Neutrophil (primary cell): ENCODE results near the gene PEG3.

Source experiments
- H3K27ac ChIP-seq: fragments of 200-600 bp; sonication (generic); 2 replicates; pipeline ENCODE4 v1.5.1; 2016; ENCODE audit warnings: mild to moderate bottlenecking, moderate library complexity
- H3K27me3 ChIP-seq: fragments of 200-600 bp; sonication (generic); 2 replicates; pipeline ENCODE4 v1.6.0; 2016; ENCODE audit warnings: mild to moderate bottlenecking
- H3K36me3 ChIP-seq: fragments of 200-600 bp; sonication (generic); 2 replicates; pipeline ENCODE4 v1.5.1; 2017
- H3K4me1 ChIP-seq, 2 experiments: fragments of 200-600 bp in 1 of 2; sonication (generic) in 1 of 2; 1 replicate in 1 of 2; 2 replicates in 1 of 2; pipeline versions ENCODE4 v1.5.1 to v1.6.1; 2013 to 2016; ENCODE audit warnings: low read depth in 1 of 2, low read length in 1 of 2, mild to moderate bottlenecking in 1 of 2, moderate library complexity in 1 of 2; ENCODE audit not compliant: control insufficient read depth in 1 of 2, insufficient read depth in 1 of 2
- H3K4me3 ChIP-seq, 2 experiments: fragments of 200-600 bp in 1 of 2; sonication (generic) in 1 of 2; 1 replicate in 1 of 2; 2 replicates in 1 of 2; pipeline ENCODE4 v1.5.1; 2013 to 2016; ENCODE audit warnings: low read depth in 1 of 2, low read length in 1 of 2, mild to moderate bottlenecking in 1 of 2, moderate library complexity in 1 of 2
- H3K9me3 ChIP-seq: fragments of 200-600 bp; sonication (generic); 2 replicates; pipeline ENCODE4 v1.5.1; 2016
- TF ChIP-seq, protein P1 (sequence below): fragments of 200-600 bp; sonication (generic); IDR thresholded peaks from 2 replicates; pipeline ENCODE4 v1.5.1; 2016; ENCODE audit warnings: antibody characterized with exemption

The PEG3 gene

DNA sequence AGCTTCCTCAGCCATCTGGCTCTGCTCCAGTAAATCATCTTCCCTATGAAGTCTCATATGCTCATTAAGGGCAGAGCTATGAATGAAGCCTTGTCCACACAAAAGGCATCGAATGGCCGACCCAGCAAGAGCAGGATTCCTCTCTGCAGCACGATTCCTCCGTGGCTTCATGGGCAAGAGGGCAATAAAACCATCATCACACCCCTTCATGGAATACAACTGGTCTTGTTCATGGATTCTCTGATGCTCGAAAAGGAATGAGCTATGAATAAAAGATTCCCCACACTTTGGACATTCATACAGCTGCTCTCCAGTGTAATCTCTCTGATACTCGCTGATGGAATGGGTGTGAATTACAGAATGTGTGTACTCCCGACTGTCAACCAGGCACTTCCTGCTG is 25.9 kb downstream of the PEG3 start:
- Histone ChIP-seq H3K9me3 (peaks cover 7% of the 10 kb centered on the region), H3K4me3 (no peak overlapping the region), H3K27me3 (no peaks in the 10 kb centered on the region), H3K4me1 (no peaks in the 10 kb centered on the region), H3K36me3 (no peaks in the 10 kb centered on the region), H3K27ac (no peak overlapping the region)
- TF ChIP-seq, protein P1, sequence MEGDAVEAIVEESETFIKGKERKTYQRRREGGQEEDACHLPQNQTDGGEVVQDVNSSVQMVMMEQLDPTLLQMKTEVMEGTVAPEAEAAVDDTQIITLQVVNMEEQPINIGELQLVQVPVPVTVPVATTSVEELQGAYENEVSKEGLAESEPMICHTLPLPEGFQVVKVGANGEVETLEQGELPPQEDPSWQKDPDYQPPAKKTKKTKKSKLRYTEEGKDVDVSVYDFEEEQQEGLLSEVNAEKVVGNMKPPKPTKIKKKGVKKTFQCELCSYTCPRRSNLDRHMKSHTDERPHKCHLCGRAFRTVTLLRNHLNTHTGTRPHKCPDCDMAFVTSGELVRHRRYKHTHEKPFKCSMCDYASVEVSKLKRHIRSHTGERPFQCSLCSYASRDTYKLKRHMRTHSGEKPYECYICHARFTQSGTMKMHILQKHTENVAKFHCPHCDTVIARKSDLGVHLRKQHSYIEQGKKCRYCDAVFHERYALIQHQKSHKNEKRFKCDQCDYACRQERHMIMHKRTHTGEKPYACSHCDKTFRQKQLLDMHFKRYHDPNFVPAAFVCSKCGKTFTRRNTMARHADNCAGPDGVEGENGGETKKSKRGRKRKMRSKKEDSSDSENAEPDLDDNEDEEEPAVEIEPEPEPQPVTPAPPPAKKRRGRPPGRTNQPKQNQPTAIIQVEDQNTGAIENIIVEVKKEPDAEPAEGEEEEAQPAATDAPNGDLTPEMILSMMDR = no peak

DNA sequence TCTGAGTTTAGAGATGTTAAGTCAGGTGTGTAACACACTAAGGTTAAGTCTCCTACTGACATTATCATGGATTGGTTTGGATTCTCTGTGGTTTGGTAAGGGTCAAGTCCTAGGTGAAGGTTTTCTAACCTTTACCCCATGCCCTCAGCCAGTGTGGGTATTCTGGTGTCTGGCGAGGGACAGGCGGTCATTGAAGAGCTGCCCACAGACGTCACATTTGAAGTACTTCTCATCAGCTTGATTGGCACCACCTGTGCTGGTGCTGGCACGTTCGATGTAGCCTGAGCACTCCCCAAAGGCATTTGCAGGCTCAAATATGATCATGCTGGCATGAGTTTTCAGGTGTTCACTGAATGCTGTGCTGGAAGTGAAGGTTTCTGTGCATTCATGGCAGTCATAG is 27.0 kb downstream of the PEG3 start:
- H3K4me1 ChIP-seq = no peaks in the 10 kb centered on the region
- H3K27ac ChIP-seq = no peak overlapping the region
- TF ChIP-seq, protein P1 = no peak
- H3K36me3 ChIP-seq = no peaks in the 10 kb centered on the region
- H3K27me3 ChIP-seq = no peaks in the 10 kb centered on the region
- no peak overlapping the region for H3K4me3 ChIP-seq
- peaks cover 7% of the 10 kb centered on the region for H3K9me3 ChIP-seq

DNA sequence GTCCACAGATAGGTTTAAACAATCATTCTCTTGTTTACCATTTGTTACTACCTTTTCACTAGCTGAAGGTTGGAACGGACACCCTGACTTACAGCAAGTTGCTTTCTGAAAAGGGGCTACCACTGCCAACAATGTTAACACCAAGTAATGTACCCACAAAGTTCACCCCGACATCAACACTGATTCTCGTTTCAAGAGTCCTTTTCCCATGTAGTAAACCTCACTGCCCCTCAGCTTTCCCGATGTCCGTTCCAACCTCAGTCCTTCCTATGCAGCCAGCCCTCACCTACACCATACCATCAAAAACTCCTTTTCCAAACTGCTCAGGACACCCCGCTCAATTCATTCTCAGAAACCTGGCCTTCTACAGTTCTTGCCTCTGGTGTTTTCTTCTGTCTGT is 29.0 kb downstream of the PEG3 start:
- Histone ChIP-seq H3K36me3 (no peaks in the 10 kb centered on the region), H3K4me1 (no peaks in the 10 kb centered on the region), H3K27ac (no peak overlapping the region), H3K9me3 (peaks cover 4% of the 10 kb centered on the region), H3K4me3 (no peak overlapping the region), H3K27me3 (no peaks in the 10 kb centered on the region)
- TF ChIP-seq, protein P1 = no peak

DNA sequence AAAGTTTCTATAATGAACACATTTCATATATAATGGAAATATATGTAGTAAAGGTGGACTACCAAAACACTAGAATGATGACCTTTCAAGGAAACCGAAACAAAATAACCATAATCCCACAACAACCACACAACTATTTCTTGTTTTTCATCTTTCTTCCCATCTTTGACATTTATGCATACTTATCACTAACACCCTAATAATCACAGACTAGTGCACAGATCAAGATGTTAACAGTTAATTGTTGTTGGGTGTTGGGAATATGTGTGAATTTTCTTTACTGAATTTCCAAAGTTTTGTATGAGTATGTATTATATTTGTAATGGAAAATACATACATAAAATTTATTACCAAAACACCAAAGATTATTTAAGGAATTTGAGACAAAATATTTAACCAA is 30.3 kb downstream of the PEG3 start:
- TF ChIP-seq, protein P1 = no peak
- Histone ChIP-seq H3K36me3 (no peaks in the 10 kb centered on the region), H3K4me3 (no peak overlapping the region), H3K9me3 (peaks cover 11% of the 10 kb centered on the region), H3K4me1 (no peaks in the 10 kb centered on the region), H3K27ac (no peak overlapping the region), H3K27me3 (no peaks in the 10 kb centered on the region)

DNA sequence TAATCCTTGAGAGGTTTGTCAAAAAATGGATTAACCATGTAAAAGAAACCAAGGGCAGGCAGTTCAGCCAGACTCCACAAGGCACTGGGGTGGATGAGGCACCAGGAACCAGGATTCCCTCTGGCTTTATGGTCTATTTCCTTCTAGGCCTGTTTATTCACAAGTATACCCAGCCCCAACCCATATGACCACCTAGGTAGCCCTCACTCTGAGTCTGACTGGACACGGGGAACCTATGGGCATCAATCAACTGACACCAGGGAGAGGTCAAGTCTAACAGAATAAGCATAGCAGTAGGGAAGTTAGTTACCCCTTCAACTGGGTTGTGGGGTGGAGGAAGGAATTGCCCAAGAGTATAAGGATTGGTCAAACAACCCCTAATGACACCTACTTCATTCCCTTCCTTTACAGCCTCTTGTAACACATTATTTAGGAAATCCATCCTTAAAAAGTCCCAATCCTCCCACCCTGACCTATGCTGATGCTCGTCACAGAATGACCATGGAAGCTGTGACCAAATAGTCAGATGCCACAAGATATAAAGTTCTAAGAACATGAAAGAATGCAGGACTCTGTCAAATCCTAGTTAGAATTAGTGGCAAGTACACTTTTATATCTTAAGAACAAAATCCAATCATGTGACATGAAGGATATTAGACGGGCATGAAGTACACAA is 31.7 kb downstream of the PEG3 start:
- Histone ChIP-seq H3K4me3 (no peak overlapping the region), H3K36me3 (no peaks in the 10 kb centered on the region)
- TF ChIP-seq, protein P1 = no peak

More for the DNA sequence above, 31.7 kb downstream of the PEG3 start:
- Histone ChIP-seq H3K27ac (no peak overlapping the region), H3K9me3 (peaks cover 12% of the 10 kb centered on the region), H3K4me1 (no peaks in the 10 kb centered on the region), H3K27me3 (no peaks in the 10 kb centered on the region)
